GM12878 (cell line): ENCODE data around the gene TRMT1. TPM values are rescaled to one million over a fixed set of nuclear protein-coding genes. Genes with fewer than 3 reads are reported as not detected.
A peak's percentile ranks its signal among the peaks of the same experiment; 100 is the strongest.

Source experiments
- BMI1 ChIP-seq: fragments of 450-650 bp; IDR thresholded peaks from 2 replicates; pipeline ENCODE4 v1.6.1; 2016; ENCODE audit warnings: mild to moderate bottlenecking, moderate library complexity, borderline replicate concordance
- CREM ChIP-seq: IDR thresholded peaks from 2 replicates; pipeline ENCODE4 v1.6.1; 2014; ENCODE audit warnings: antibody characterized with exemption, low read depth
- DPF2 ChIP-seq: fragments of 450-650 bp; IDR thresholded peaks from 2 replicates; pipeline ENCODE4 v1.6.1; 2017; ENCODE audit warnings: mild to moderate bottlenecking
- EP300 ChIP-seq, 2 experiments: fragments of 150-350 bp in 1 of 2; IDR thresholded peaks; 2 replicates each; pipeline ENCODE4 v1.6.1; 2011 to 2012; ENCODE audit warnings: low read depth in 2 of 2, low read length in 2 of 2, borderline replicate concordance in 1 of 2, improper control_type of control experiment in 1 of 2, inconsistent platforms in 1 of 2; ENCODE audit not compliant: control insufficient read depth in 1 of 2
- EZH2 ChIP-seq: IDR thresholded peaks from 2 replicates; pipeline ENCODE4 v1.6.1; 2012; ENCODE audit warnings: low read depth, mild to moderate bottlenecking, control low read depth, inconsistent platforms, low read length, borderline replicate concordance; ENCODE audit not compliant: control insufficient read depth
- FOXM1 ChIP-seq: IDR thresholded peaks from 2 replicates; pipeline ENCODE4 v1.6.1; 2012; ENCODE audit warnings: low read depth, mild to moderate bottlenecking, inconsistent platforms, low read length, moderate library complexity
- IKZF2 ChIP-seq, 2 experiments: fragments of 450-650 bp; IDR thresholded peaks; 2 replicates each; pipeline ENCODE4 v1.6.1; 2017; ENCODE audit warnings: mild to moderate bottlenecking in 2 of 2, moderate library complexity in 2 of 2
- KLF5 ChIP-seq: fragments of 450-650 bp; IDR thresholded peaks from 2 replicates; pipeline ENCODE4 v1.6.1; 2014; ENCODE audit warnings: mild to moderate bottlenecking; ENCODE audit not compliant: partially characterized antibody
- LARP7 ChIP-seq: fragments of 450-650 bp; IDR thresholded peaks from 2 replicates; pipeline ENCODE4 v1.6.1; 2017; ENCODE audit warnings: mild to moderate bottlenecking
- MEF2A ChIP-seq: IDR thresholded peaks from 2 replicates; pipeline ENCODE4 v1.6.1; 2011; ENCODE audit warnings: low read depth, mild to moderate bottlenecking, low read length, moderate library complexity; ENCODE audit not compliant: insufficient read depth
- NBN ChIP-seq: fragments of 450-650 bp; IDR thresholded peaks from 2 replicates; pipeline ENCODE4 v1.6.1; 2016
- POLR2AphosphoS5 ChIP-seq: IDR thresholded peaks from 2 replicates; pipeline ENCODE4 v1.6.1; 2011; ENCODE audit warnings: mild to moderate bottlenecking, low read length, inconsistent platforms
- RB1 ChIP-seq: fragments of 450-650 bp; formaldehyde crosslinking; IDR thresholded peaks from 2 replicates; pipeline ENCODE4 v1.6.1; 2017; ENCODE audit warnings: mild to moderate bottlenecking, borderline replicate concordance
- RUNX3 ChIP-seq: IDR thresholded peaks from 2 replicates; pipeline ENCODE4 v1.6.1; 2012; ENCODE audit warnings: low read length, inconsistent platforms
- SIN3A ChIP-seq: IDR thresholded peaks from 2 replicates; pipeline ENCODE4 v1.6.1; 2012; ENCODE audit warnings: low read depth, low read length, improper control_type of control experiment
- SREBF1 ChIP-seq: IDR thresholded peaks from 2 replicates; pipeline ENCODE4 v1.6.1; 2012; ENCODE audit warnings: mild to moderate bottlenecking, low read length
- TCF3 ChIP-seq: IDR thresholded peaks from 2 replicates; pipeline ENCODE4 v1.6.1; 2012; ENCODE audit warnings: low read depth, mild to moderate bottlenecking, low read length, borderline replicate concordance; ENCODE audit not compliant: insufficient read depth
- ZBED1 ChIP-seq: IDR thresholded peaks from 2 replicates; pipeline ENCODE4 v1.6.1; 2016; ENCODE audit warnings: borderline replicate concordance
- ZNF207 ChIP-seq: fragments of 450-650 bp; IDR thresholded peaks from 2 replicates; pipeline ENCODE4 v1.6.1; 2014; ENCODE audit warnings: antibody characterized with exemption, mild to moderate bottlenecking, borderline replicate concordance
- polyA plus RNA-seq, 11 experiments: library from polyadenylated mRNA; depleted of rRNA in 4 of 11; unstranded in 6 of 11; stranded (reverse) in 5 of 11; fragments of >200 nt; fragmentation: Nextera tagmentation in 4 of 11; fragmentation: Illumina TruSeq in 1 of 11; extraction: Ambion mirVana in 4 of 11; extraction: Trizol in 1 of 11; gene quantifications; 1 replicate in 1 of 11; 2 replicates in 10 of 11; pipeline versions ENCODE4 v1.2.1 to v1.2.3, GENCODE V29; 2011 to 2016; ENCODE audit warnings: inconsistent platforms in 2 of 11, missing spikeins in 2 of 11, low read depth in 1 of 11
- total RNA-seq, 4 experiments: library from RNA; depleted of rRNA in 3 of 4; stranded (reverse); fragments of >200 nt in 3 of 4; fragmentation: Illumina TruSeq in 1 of 4; extraction: Trizol in 1 of 4; gene quantifications; 2 replicates each; pipeline versions ENCODE4 v1.2.1 to v1.2.3, GENCODE V29; 2013 to 2021
- TF ChIP-seq, protein P1 (sequence below): fragments of 450-650 bp; IDR thresholded peaks from 2 replicates; pipeline ENCODE4 v1.6.1; 2017; ENCODE audit warnings: antibody characterized with exemption, mild to moderate bottlenecking, moderate library complexity
- TF ChIP-seq, protein P2 (sequence below): fragments of 450-650 bp; IDR thresholded peaks from 2 replicates; pipeline ENCODE4 v1.6.1; 2017; ENCODE audit warnings: low read depth, mild to moderate bottlenecking, moderate library complexity
- TF ChIP-seq, protein P3 (sequence below): IDR thresholded peaks from 2 replicates; pipeline ENCODE4 v1.6.1; 2011; ENCODE audit warnings: borderline replicate concordance, low read depth, mild to moderate bottlenecking, moderate library complexity, mixed read lengths, low read length; ENCODE audit not compliant: insufficient read depth; ENCODE audit errors: extremely low read length
- TF ChIP-seq, protein P4 (sequence below): fragments of 450-650 bp; formaldehyde crosslinking; IDR thresholded peaks from 2 replicates; pipeline ENCODE4 v1.5.0; 2022; ENCODE audit warnings: mild to moderate bottlenecking, missing genetic modification characterization

TRMT1 gene
- total and polyA plus RNA-seq, 10 of the 15 experiments (the other 5 are each of a cell fraction or from before 2014, with no cell fraction given) = 3.4 to 68.8 (median 34.8) TPM

DNA sequence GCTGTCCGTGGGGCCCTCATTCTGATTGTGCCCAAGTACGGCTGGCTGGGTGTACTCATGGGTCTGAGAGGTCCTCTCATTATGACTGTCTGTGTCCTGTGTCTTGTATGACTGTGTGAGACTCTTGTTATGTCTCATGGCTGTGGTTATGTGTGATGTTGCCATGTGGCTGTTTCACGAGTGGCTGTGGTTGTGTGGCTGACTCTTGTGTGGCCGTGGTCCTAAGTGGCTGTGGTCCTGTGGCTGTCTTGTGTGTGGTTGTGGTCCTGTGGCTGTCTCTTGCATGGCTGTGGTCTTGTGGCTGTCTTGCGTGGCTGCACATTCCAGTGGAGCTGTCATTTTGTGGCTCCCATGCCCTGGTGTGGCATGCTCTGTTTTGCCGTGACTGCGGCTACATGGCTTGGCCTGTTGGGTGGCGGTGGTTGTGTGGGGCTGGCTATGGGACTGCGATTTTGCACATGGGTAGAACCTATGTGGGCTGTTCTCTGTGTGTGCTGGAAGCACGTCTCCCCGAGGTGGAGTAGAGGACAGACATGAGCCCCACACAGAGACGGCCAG is 16.4 kb downstream of the TRMT1 start (continued):
- TF ChIP-seq, protein P1, sequence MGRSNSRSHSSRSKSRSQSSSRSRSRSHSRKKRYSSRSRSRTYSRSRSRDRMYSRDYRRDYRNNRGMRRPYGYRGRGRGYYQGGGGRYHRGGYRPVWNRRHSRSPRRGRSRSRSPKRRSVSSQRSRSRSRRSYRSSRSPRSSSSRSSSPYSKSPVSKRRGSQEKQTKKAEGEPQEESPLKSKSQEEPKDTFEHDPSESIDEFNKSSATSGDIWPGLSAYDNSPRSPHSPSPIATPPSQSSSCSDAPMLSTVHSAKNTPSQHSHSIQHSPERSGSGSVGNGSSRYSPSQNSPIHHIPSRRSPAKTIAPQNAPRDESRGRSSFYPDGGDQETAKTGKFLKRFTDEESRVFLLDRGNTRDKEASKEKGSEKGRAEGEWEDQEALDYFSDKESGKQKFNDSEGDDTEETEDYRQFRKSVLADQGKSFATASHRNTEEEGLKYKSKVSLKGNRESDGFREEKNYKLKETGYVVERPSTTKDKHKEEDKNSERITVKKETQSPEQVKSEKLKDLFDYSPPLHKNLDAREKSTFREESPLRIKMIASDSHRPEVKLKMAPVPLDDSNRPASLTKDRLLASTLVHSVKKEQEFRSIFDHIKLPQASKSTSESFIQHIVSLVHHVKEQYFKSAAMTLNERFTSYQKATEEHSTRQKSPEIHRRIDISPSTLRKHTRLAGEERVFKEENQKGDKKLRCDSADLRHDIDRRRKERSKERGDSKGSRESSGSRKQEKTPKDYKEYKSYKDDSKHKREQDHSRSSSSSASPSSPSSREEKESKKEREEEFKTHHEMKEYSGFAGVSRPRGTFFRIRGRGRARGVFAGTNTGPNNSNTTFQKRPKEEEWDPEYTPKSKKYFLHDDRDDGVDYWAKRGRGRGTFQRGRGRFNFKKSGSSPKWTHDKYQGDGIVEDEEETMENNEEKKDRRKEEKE = no peak
- TF ChIP-seq TCF3 (peak; percentile 65; the same call in 1 of the 2 replicates), KLF5 (no peak), RUNX3 (peak; percentile 100), FOXM1 (peak; percentile 97), EZH2 (peak; percentile 100; the same call in 1 of the 2 replicates), DPF2 (peak; percentile 94), SREBF1 (peak; percentile 72), ZBED1 (peak; percentile 98), ZNF207 (peak; percentile 69; the same call in 1 of the 2 replicates), IKZF2 (IDR thresholded peaks at IDR 0.05) (peak; percentile 95 to 98), NBN (peak; percentile 100), EP300 (IDR thresholded peaks at IDR 0.05; ENCODE audit: borderline replicate concordance in 1 of 2, control insufficient read depth in 1 of 2, low read depth in 2 of 2, low read length in 2 of 2) (peak; percentile 71 to 87; a peak in 3 of 4 replicates), POLR2AphosphoS5 (peak; percentile 73), SIN3A (no peak), MEF2A (peak; percentile 79), RB1 (no peak), LARP7 (peak; percentile 37; the same call in 1 of the 2 replicates), BMI1 (peak; percentile 71; the same call in 1 of the 2 replicates), CREM (peak; percentile 94)
- TF ChIP-seq, protein P2, sequence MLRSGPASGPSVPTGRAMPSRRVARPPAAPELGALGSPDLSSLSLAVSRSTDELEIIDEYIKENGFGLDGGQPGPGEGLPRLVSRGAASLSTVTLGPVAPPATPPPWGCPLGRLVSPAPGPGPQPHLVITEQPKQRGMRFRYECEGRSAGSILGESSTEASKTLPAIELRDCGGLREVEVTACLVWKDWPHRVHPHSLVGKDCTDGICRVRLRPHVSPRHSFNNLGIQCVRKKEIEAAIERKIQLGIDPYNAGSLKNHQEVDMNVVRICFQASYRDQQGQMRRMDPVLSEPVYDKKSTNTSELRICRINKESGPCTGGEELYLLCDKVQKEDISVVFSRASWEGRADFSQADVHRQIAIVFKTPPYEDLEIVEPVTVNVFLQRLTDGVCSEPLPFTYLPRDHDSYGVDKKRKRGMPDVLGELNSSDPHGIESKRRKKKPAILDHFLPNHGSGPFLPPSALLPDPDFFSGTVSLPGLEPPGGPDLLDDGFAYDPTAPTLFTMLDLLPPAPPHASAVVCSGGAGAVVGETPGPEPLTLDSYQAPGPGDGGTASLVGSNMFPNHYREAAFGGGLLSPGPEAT = peak; percentile 86
- TF ChIP-seq, protein P3, sequence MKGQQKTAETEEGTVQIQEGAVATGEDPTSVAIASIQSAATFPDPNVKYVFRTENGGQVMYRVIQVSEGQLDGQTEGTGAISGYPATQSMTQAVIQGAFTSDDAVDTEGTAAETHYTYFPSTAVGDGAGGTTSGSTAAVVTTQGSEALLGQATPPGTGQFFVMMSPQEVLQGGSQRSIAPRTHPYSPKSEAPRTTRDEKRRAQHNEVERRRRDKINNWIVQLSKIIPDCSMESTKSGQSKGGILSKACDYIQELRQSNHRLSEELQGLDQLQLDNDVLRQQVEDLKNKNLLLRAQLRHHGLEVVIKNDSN = no peak
- TF ChIP-seq, protein P4, sequence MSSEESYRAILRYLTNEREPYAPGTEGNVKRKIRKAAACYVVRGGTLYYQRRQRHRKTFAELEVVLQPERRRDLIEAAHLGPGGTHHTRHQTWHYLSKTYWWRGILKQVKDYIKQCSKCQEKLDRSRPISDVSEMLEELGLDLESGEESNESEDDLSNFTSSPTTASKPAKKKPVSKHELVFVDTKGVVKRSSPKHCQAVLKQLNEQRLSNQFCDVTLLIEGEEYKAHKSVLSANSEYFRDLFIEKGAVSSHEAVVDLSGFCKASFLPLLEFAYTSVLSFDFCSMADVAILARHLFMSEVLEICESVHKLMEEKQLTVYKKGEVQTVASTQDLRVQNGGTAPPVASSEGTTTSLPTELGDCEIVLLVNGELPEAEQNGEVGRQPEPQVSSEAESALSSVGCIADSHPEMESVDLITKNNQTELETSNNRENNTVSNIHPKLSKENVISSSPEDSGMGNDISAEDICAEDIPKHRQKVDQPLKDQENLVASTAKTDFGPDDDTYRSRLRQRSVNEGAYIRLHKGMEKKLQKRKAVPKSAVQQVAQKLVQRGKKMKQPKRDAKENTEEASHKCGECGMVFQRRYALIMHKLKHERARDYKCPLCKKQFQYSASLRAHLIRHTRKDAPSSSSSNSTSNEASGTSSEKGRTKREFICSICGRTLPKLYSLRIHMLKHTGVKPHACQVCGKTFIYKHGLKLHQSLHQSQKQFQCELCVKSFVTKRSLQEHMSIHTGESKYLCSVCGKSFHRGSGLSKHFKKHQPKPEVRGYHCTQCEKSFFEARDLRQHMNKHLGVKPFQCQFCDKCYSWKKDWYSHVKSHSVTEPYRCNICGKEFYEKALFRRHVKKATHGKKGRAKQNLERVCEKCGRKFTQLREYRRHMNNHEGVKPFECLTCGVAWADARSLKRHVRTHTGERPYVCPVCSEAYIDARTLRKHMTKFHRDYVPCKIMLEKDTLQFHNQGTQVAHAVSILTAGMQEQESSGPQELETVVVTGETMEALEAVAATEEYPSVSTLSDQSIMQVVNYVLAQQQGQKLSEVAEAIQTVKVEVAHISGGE (CRISPR knock-in tag) = no peak
